ENCODE measurements around the gene SYVN1.
"Not testable (repeated sequence)": the region's sequence is repeated elsewhere in the genome, so short reads cannot be mapped to it uniquely, and the experiment has no call there.

The SYVN1 gene

DNA sequence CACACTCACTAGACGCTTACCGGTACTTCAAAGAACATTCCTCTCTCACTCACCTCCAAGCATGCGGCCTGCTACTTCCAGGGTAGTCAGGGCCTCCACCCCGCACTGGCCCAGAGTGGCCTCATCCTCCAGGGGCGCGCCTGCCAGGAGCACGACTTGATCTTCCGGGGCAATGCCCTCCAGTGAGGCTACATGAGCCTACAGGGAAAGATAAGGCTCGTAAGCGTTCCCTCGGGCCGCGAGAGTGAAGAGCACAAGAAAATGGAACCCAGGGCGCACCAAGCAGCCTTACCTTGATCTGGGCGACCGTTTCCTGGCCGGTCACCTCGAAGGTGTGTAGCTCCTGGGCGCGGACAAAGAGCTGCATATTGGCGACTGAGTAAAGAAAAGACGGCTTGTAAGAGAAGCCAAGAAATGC, 12.9 kb downstream of the SYVN1 start:
- no peak for TF ChIP-seq CTCF (IDR thresholded peaks at IDR 0.05; ENCODE audit: low read depth, low read length)
- no peak for TF ChIP-seq EZH2phosphoT487 (IDR thresholded peaks at IDR 0.05; ENCODE audit: low read depth)

GRCh38 chr11:65120831-65121230, 13.5 kb downstream of the SYVN1 start:
- H3K79me2 ChIP-seq (ENCODE audit: low read length), result peaks cover 76% of the 10 kb centered on the region
- H3K27ac ChIP-seq (ENCODE audit: low read length), result peak overlapping the region; percentile 61

More for the DNA sequence above, 12.9 kb downstream of the SYVN1 start:
- H3K9ac ChIP-seq (ENCODE audit: low read length), result peak overlapping the region; percentile 93
- no peaks in the 10 kb centered on the region for H3K27me3 ChIP-seq (ENCODE audit: low read depth, low read length)
- H3K4me2 ChIP-seq (ENCODE audit: low read length), result peak overlapping the region; percentile 91
- peaks cover 28% of the 10 kb centered on the region for H3K4me1 ChIP-seq (ENCODE audit: low read length)
- no peaks in the 10 kb centered on the region for H4K20me1 ChIP-seq (ENCODE audit: insufficient read depth, low read length)
- H3K36me3 ChIP-seq (replicated peaks; ENCODE audit: low read depth, low read length), result peaks cover 43% of the 10 kb centered on the region
- no peak overlapping the region for H2AFZ ChIP-seq (ENCODE audit: low read depth, low read length)
- no peaks in the 10 kb centered on the region for H3K9me3 ChIP-seq (ENCODE audit: insufficient read depth, low read length)
- H3K4me3 ChIP-seq (ENCODE audit: low read length), result peak overlapping the region; percentile 95
- H3K79me2 ChIP-seq (ENCODE audit: low read length), result peaks cover 70% of the 10 kb centered on the region
- peak overlapping the region; percentile 61 for H3K27ac ChIP-seq (ENCODE audit: low read length)

DNA sequence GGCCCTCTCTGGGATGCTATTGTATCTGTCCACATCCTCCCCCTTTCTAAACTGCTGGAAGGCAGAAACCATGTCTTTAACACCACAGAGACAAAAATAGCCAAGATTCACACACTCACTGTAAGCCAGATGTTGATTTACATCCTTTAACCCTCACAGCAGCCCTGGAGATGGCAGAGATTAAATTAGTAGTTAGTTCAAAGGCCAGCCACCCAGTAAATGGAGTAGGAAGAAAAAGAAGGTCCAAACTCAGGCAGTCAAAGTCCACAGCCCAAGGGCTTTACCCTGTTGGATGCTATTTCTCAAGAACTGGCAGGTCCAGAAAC, 14.7 kb downstream of the SYVN1 start:
- Histone ChIP-seq H3K4me3 (ENCODE audit: low read length) (no peak overlapping the region), H3K27ac (ENCODE audit: low read length) (peak overlapping the region; percentile 5), H3K9ac (ENCODE audit: low read length) (no peak overlapping the region), H3K27me3 (ENCODE audit: low read depth, low read length) (no peaks in the 10 kb centered on the region), H3K36me3 (replicated peaks; ENCODE audit: low read depth, low read length) (peaks cover 43% of the 10 kb centered on the region), H3K79me2 (ENCODE audit: low read length) (peaks cover 75% of the 10 kb centered on the region), H2AFZ (ENCODE audit: low read depth, low read length) (no peak overlapping the region), H4K20me1 (ENCODE audit: insufficient read depth, low read length) (no peaks in the 10 kb centered on the region), H3K4me1 (ENCODE audit: low read length) (peaks cover 34% of the 10 kb centered on the region), H3K9me3 (ENCODE audit: insufficient read depth, low read length) (no peaks in the 10 kb centered on the region), H3K4me2 (ENCODE audit: low read length) (no peak overlapping the region)
- TF ChIP-seq EZH2phosphoT487 (IDR thresholded peaks at IDR 0.05; ENCODE audit: low read depth), result no peak
- no peak for TF ChIP-seq CTCF (IDR thresholded peaks at IDR 0.05; ENCODE audit: low read depth, low read length)

More at GRCh38 chr11:65120831-65121230, 13.5 kb downstream of the SYVN1 start:
- Histone ChIP-seq H3K4me3 (ENCODE audit: low read length) (peak overlapping the region; percentile 95), H3K36me3 (replicated peaks; ENCODE audit: low read depth, low read length) (peaks cover 47% of the 10 kb centered on the region), H3K9me3 (ENCODE audit: insufficient read depth, low read length) (no peaks in the 10 kb centered on the region), H3K9ac (ENCODE audit: low read length) (peak overlapping the region; percentile 93), H2AFZ (ENCODE audit: low read depth, low read length) (no peak overlapping the region), H3K4me1 (ENCODE audit: low read length) (peaks cover 34% of the 10 kb centered on the region), H4K20me1 (ENCODE audit: insufficient read depth, low read length) (no peaks in the 10 kb centered on the region), H3K4me2 (ENCODE audit: low read length) (peak overlapping the region; percentile 91), H3K27me3 (ENCODE audit: low read depth, low read length) (no peaks in the 10 kb centered on the region)
- TF ChIP-seq CTCF (IDR thresholded peaks at IDR 0.05; ENCODE audit: low read depth, low read length), result no peak
- TF ChIP-seq EZH2phosphoT487 (IDR thresholded peaks at IDR 0.05; ENCODE audit: low read depth), result no peak

DNA sequence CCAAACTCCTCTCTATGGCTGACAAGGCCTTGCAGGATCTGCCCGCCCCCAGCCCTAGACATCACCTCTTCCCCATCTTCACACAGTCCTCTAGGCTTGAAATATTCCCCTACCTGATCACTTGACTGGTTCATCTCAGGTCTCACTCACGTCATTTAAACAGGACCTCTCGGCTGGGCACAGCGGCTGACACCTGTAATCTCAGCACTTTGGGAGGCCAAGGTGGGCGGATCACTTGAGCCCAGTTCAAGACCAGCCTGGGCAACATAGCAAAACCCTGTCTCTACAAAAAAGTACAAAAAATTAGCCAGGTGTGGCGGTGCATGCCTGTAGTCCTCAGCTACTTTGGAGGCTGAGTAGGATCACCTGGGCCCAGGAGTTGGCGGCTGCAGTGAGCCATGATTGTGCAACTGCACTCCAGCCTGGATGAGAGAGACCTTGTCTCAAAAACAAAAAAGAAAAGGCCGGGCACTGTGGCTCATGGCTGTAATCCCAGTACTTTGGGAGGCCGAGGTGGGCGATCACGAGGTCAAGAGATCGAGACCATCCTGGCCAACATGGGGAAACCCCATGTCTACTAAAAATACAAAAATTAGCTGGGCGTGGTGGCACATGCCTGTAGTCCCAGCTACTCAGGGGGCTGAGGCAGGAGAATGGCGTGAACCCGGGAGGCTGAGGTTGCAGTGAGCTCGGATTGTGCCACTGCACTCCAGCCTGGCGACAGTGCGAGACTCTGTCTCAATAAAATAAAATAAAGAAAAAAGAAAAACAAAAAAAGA, 15.2 kb downstream of the SYVN1 start:
- not testable (repeated sequence) for H4K20me1 ChIP-seq (ENCODE audit: insufficient read depth, low read length); H3K4me3 ChIP-seq (ENCODE audit: low read length); H3K4me2 ChIP-seq (ENCODE audit: low read length); H3K9ac ChIP-seq (ENCODE audit: low read length); H2AFZ ChIP-seq (ENCODE audit: low read depth, low read length); H3K27me3 ChIP-seq (ENCODE audit: low read depth, low read length); H3K9me3 ChIP-seq (ENCODE audit: insufficient read depth, low read length)
- Histone ChIP-seq H3K4me1 (ENCODE audit: low read length) (peaks cover 34% of the 10 kb centered on the region), H3K27ac (ENCODE audit: low read length) (peak overlapping the region; percentile 5; the same call in 1 of the 2 replicates), H3K79me2 (ENCODE audit: low read length) (peaks cover 70% of the 10 kb centered on the region), H3K36me3 (replicated peaks; ENCODE audit: low read depth, low read length) (peaks cover 43% of the 10 kb centered on the region)

Data from OCI-LY3 (cell line).